Activated CD8-positive, alpha-beta T cell treated with anti-CD3 and anti-CD28 coated beads, Interleukin-2, amount 10 ng/mL, durations not matched to agents 7 days and 5 days (primary cell): Measurements from ENCODE around the gene TRAF2. TPM values are rescaled to one million over a fixed set of nuclear protein-coding genes. Genes with fewer than 3 reads are reported as not detected.
A peak's percentile ranks its signal among the peaks of the same experiment; 100 is the strongest.

Source experiments
- ATAC-seq: fragments of 150-1000 bp; cut with Tn5 transposase; one replicate; pipeline ENCODE4 v1.10.0; 2021; ENCODE audit warnings: moderate library complexity
- CTCF ChIA-PET: fragments of 350-600 bp; sonication (Branson Sonifier 250); formaldehyde crosslinking; loops from one replicate; lab custom pipeline; 2021; ENCODE audit warnings: antibody characterized with exemption; lab: Charles Lee
- POLR2A ChIA-PET: fragments of 350-600 bp; sonication (Branson Sonifier 250); formaldehyde crosslinking; loops from one replicate; lab custom pipeline; 2021; ENCODE audit warnings: antibody characterized with exemption; lab: Charles Lee
- DNase-seq: peaks from one replicate; pipeline ENCODE4 v3.0.0-alpha.2; 2020
- H3K27ac Mint-ChIP-seq: one replicate; pipeline ENCODE4 v1.8.0; 2021; ENCODE audit warnings: mild to moderate bottlenecking, mixed read lengths
- H3K27me3 Mint-ChIP-seq: one replicate; pipeline ENCODE4 v1.8.0; 2021; ENCODE audit warnings: low read depth, mixed read lengths
- H3K36me3 Mint-ChIP-seq: one replicate; pipeline ENCODE4 v1.8.0; 2021; ENCODE audit warnings: low read depth, mixed read lengths
- H3K4me1 Mint-ChIP-seq: one replicate; pipeline ENCODE4 v1.8.0; 2021; ENCODE audit warnings: low read depth, mixed read lengths
- H3K4me3 Mint-ChIP-seq: one replicate; pipeline ENCODE4 v1.8.0; 2021; ENCODE audit warnings: mild to moderate bottlenecking, mixed read lengths
- H3K9me3 Mint-ChIP-seq: one replicate; pipeline ENCODE4 v1.8.0; 2022; ENCODE audit warnings: mixed read lengths; ENCODE audit not compliant: insufficient read depth
- total RNA-seq, 2 experiments: library from RNA; stranded (reverse); gene quantifications; one replicate each; pipeline ENCODE4 v1.2.3, GENCODE V29; 2021

The TRAF2 gene
- total RNA-seq, 2 experiments from 2014 or later = 48.5 to 57.2 TPM

DNA sequence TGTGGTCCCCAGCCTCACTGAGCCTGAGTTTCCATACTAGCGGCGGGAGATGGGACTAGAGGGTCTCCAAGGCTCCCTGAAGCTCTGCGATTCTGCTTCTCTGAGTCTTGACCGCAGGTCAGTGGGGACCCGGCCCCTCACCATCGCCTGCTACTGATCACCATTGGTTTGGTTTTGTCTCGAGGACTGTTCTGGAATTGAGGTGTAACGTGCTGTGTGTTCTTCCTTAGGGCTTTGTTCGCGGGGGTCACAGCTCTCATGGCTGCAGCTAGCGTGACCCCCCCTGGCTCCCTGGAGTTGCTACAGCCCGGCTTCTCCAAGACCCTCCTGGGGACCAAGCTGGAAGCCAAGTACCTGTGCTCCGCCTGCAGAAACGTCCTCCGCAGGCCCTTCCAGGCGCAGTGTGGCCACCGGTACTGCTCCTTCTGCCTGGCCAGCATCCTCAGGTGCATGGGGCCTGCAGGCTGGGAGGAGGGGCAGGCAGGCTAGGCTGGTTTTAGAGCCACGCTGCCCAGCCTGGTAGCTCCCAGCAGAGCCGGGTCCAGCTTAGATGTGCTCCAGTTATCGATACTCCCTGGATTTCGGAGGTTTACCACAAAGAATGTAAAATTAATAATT lies 12.3 kb downstream of the TRAF2 start:
- no peaks in the 10 kb centered on the region for H3K27me3 Mint-ChIP-seq
- peaks cover 48% of the 10 kb centered on the region for H3K36me3 Mint-ChIP-seq
- ChIA-PET POLR2A (interaction anchor here (1.1 kb wide), 1 partner anchor 12 kb away, joined by 3 read pairs; the partner anchor contains the start of gene TRAF2), CTCF (interaction anchor here (1.3 kb wide), 1 partner anchor 56 kb away, joined by 6 read pairs; the partner anchor contains the start of gene AJM1)
- H3K9me3 Mint-ChIP-seq = no peaks in the 10 kb centered on the region
- H3K4me3 Mint-ChIP-seq = no peak overlapping the region
- DNase-seq (no peak), ATAC-seq (no peak)
- H3K27ac Mint-ChIP-seq = no peak overlapping the region
- peaks cover 35% of the 10 kb centered on the region for H3K4me1 Mint-ChIP-seq

DNA sequence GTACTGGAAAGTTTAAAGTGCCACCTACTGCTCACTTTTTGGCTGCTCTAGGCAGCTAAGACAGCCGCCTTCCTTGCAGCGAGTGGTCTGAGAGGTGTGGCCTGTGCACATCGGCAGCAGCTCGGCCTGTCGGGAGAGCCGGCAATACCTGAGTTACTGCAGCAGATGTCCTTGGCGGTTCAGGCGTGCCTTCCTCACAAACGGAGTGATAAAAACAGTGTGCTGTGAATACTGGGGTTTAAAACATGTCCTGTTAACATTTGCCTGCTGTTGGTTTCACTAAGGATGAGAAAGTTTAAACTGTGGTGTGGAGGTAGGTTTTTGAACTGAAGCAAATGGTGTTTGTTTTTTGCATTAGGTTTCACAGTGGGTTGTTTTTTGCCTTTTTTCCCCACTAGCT lies 12.9 kb downstream of the TRAF2 start:
- POLR2A ChIA-PET = interaction anchor here (0.7 kb wide), 1 partner anchor 17 kb away, joined by 3 read pairs; no protein-coding TSS in a partner anchor
- Mint-ChIP-seq H3K4me3 (no peak overlapping the region), H3K36me3 (peaks cover 50% of the 10 kb centered on the region), H3K4me1 (peaks cover 35% of the 10 kb centered on the region), H3K27ac (no peak overlapping the region), H3K27me3 (no peaks in the 10 kb centered on the region), H3K9me3 (no peaks in the 10 kb centered on the region)
- no peak for ATAC-seq
- CTCF ChIA-PET = interaction anchor here (1.3 kb wide), 1 partner anchor 57 kb away, joined by 6 read pairs; the partner anchor contains the start of gene AJM1
- no peak for DNase-seq

GRCh38 chr9:136900556-136900955 lies 14.2 kb downstream of the TRAF2 start:
- H3K27ac Mint-ChIP-seq = peak overlapping the region; percentile 41

DNA sequence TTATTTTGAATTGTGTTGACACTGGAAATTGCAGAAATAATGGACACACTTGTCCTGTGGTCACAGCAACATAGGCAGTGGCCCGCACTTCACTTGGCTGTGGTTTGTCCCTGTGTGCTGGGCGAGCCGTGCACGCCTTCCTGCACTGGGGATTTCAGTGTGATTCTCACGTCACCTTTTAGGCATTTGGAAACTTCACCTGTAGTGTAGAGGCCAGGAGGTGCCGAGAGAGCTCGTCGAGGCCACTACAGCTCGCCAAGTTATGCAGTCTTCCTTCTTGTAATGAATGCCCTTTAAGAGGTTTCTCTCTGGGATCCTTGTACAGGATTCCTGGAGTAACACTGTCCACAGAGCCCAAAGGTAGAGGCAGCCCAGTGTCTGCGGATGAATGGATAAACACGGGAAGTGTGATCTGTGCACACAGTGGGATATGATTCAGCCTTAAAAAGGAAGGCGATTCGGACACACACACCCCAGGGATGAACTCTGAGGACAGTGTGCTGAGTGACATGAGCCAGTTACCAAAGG lies 14.7 kb downstream of the TRAF2 start:
- H3K4me3 Mint-ChIP-seq = no peak overlapping the region

More at GRCh38 chr9:136900556-136900955, 14.2 kb downstream of the TRAF2 start:
- ATAC-seq (no peak), DNase-seq (no peak)
- peaks cover 44% of the 10 kb centered on the region for H3K36me3 Mint-ChIP-seq
- no peaks in the 10 kb centered on the region for H3K9me3 Mint-ChIP-seq
- ChIA-PET CTCF (interaction anchor here (1.2 to 3.1 kb wide), 2 partner anchors 15 to 58 kb away, joined by 6 to 14 read pairs; partner anchors contain the start of genes AJM1 and TRAF2), POLR2A (interaction anchor here (3.2 kb wide), 1 partner anchor 14 kb away, joined by 28 read pairs; the partner anchor contains the start of gene TRAF2)
- peaks cover 35% of the 10 kb centered on the region for H3K4me1 Mint-ChIP-seq
- no peak overlapping the region for H3K4me3 Mint-ChIP-seq
- H3K27me3 Mint-ChIP-seq = no peaks in the 10 kb centered on the region

GRCh38 chr9:136901516-136902258 lies 15.4 kb downstream of the TRAF2 start:
- Mint-ChIP-seq H3K27me3 (no peaks in the 10 kb centered on the region), H3K4me1 (peaks cover 35% of the 10 kb centered on the region), H3K36me3 (peaks cover 48% of the 10 kb centered on the region), H3K27ac (peak overlapping the region; percentile 83), H3K4me3 (peak overlapping the region; percentile 46), H3K9me3 (no peaks in the 10 kb centered on the region)
- DNase-seq (peak; percentile 63), ATAC-seq (peak; percentile 41)
- ChIA-PET POLR2A (interaction anchor here (0.9 to 3.2 kb wide), 13 partner anchors 11 to 717 kb away, joined by 3 to 28 read pairs (median 5); partner anchors contain the start of genes EHMT1, PAXX, RABL6 and TRAF2), CTCF (interaction anchor here (0.9 to 3.1 kb wide), 9 partner anchors 8 to 166 kb away, joined by 3 to 14 read pairs (median 4); partner anchors contain the start of genes AJM1 and TRAF2)

More for the DNA sequence above, 14.7 kb downstream of the TRAF2 start:
- H3K9me3 Mint-ChIP-seq = no peaks in the 10 kb centered on the region
- DNase-seq (no peak), ATAC-seq (no peak)
- H3K36me3 Mint-ChIP-seq = peaks cover 44% of the 10 kb centered on the region
- POLR2A ChIA-PET = interaction anchor here (1.4 to 3.2 kb wide), 3 partner anchors 14 to 26 kb away, joined by 4 to 28 read pairs (median 15); partner anchors contain the start of gene TRAF2
- CTCF ChIA-PET = interaction anchor here (1.0 to 3.1 kb wide), 4 partner anchors 15 to 133 kb away, joined by 3 to 14 read pairs (median 5); partner anchors contain the start of genes AJM1 and TRAF2
- H3K27ac Mint-ChIP-seq = peak overlapping the region; percentile 83
- peaks cover 35% of the 10 kb centered on the region for H3K4me1 Mint-ChIP-seq
- H3K27me3 Mint-ChIP-seq = no peaks in the 10 kb centered on the region

DNA sequence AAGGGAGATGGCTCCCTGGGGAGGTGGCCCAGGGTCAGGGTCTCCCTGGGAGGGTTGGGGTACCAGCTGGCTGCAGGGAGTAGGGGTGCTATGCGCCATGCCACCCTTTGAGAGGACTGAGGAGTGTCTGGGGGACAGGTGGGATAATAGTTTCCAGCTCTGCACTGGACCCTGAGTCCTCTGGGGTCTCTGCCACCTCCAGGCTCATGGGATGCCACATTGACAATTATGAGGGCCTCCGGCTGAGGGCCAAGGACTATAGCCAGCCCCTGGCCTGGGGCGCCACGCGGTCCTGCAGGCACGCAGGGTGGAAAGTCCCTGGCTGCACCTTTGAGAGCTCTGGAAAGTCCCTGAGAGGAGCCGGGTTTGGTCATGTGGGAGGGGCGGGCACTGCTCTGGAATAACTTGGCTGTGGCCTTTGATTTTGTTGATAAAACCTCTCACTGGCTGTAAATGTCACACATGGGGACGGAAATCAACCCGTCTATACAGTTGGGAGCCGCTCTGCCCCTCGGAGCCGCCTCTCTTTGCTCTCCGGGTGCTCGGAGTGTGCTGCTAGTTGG lies 16.0 kb downstream of the TRAF2 start:
- peak; percentile 74 for ATAC-seq
- POLR2A ChIA-PET = interaction anchor here (0.9 to 3.2 kb wide), 13 partner anchors 11 to 716 kb away, joined by 3 to 28 read pairs (median 5); partner anchors contain the start of genes EHMT1, PAXX, RABL6 and TRAF2
- peaks cover 32% of the 10 kb centered on the region for H3K4me1 Mint-ChIP-seq
- CTCF ChIA-PET = interaction anchor here (0.9 to 3.1 kb wide), 8 partner anchors 9 to 302 kb away, joined by 3 to 14 read pairs (median 4); partner anchors contain the start of genes AJM1 and TRAF2
- DNase-seq = peak; percentile 61
- H3K36me3 Mint-ChIP-seq = peaks cover 52% of the 10 kb centered on the region
- peak overlapping the region; percentile 83 for H3K27ac Mint-ChIP-seq
- no peaks in the 10 kb centered on the region for H3K27me3 Mint-ChIP-seq
- no peaks in the 10 kb centered on the region for H3K9me3 Mint-ChIP-seq
- peak overlapping the region; percentile 36 for H3K4me3 Mint-ChIP-seq

DNA sequence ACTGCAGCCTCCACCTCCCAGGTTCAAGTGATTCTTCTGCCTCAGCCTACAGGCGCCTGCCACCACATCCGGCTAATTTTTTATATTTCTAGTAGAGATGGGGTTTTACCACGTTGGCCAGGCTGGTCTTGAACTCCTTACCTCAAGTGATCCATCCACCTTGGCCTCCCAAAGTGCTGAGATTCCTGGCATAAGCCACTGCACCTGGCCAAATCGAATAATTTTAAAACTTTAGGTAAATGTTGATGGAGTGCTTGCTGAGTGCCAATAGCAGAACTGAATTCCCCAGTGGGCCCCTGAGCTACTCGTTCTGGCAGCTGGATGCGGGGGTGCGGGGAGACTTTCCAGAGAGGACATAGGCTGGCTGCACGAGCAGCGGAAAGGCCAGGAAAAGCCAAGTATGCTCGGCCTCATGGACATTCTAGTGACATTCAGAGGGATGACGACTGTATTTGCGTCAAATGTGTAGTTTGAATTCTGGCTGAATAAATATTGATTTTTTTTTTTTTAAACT lies 16.8 kb downstream of the TRAF2 start:
- CTCF ChIA-PET = interaction anchor here (0.9 to 3.1 kb wide), 6 partner anchors 10 to 302 kb away, joined by 3 to 14 read pairs (median 4); partner anchors contain the start of genes AJM1 and TRAF2
- DNase-seq (no peak), ATAC-seq (no peak)
- Mint-ChIP-seq H3K4me1 (peaks cover 32% of the 10 kb centered on the region), H3K27ac (no peak overlapping the region), H3K4me3 (no peak overlapping the region), H3K36me3 (peaks cover 59% of the 10 kb centered on the region), H3K9me3 (no peaks in the 10 kb centered on the region), H3K27me3 (no peaks in the 10 kb centered on the region)
- POLR2A ChIA-PET = interaction anchor here (0.9 to 3.2 kb wide), 6 partner anchors 12 to 96 kb away, joined by 3 to 28 read pairs (median 6); partner anchors contain the start of genes RABL6 and TRAF2

DNA sequence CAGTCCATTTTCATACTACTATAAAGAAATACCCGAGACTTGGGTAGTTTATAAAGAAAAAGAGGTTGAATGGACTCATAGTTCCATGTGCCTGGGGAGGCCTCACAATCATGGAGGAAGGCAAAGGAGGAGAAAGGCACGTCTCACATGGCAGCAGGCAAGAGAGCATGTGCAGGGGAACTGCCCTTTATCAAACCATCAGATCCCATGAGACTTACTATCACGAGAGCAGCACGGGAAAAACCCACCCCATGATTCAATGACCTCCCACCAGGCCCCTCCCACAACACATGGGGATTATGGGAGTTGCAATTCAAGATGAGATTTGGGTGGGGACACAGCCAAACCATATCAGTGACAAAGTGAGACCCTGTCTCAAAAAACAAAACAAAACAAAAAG lies 19.9 kb downstream of the TRAF2 start:
- Mint-ChIP-seq H3K4me1 (peaks cover 19% of the 10 kb centered on the region), H3K9me3 (no peaks in the 10 kb centered on the region), H3K36me3 (peaks cover 60% of the 10 kb centered on the region), H3K27ac (peak overlapping the region; percentile 39), H3K27me3 (no peaks in the 10 kb centered on the region), H3K4me3 (no peak overlapping the region)
- POLR2A ChIA-PET = no interaction called here
- CTCF ChIA-PET = no interaction called here
- DNase-seq = no peak
- no peak for ATAC-seq

GRCh38 chr9:136907011-136907914 lies 20.9 kb downstream of the TRAF2 start:
- DNase-seq (no peak), ATAC-seq (no peak)
- Mint-ChIP-seq H3K27ac (no peak overlapping the region), H3K27me3 (no peaks in the 10 kb centered on the region), H3K4me3 (no peak overlapping the region), H3K9me3 (no peaks in the 10 kb centered on the region), H3K4me1 (peaks cover 9% of the 10 kb centered on the region), H3K36me3 (peaks cover 51% of the 10 kb centered on the region)
- CTCF ChIA-PET = no interaction called here
- POLR2A ChIA-PET = no interaction called here
